ENCODE data around the gene SLC35D3.
"Not testable (repeated sequence)": the region's sequence is repeated elsewhere in the genome, so short reads cannot be mapped to it uniquely, and the experiment has no call there.

Gene SLC35D3

GRCh38 chr6:136921936-136922684 lies at the start of gene SLC35D3:
SLC35D3 (plus strand) TSS chr6:136922301; CDS start chr6:136922429, 128 bp downstream.
- ChIA-PET POLR2A (ENCODE audit: low non-redundant PET) (no interaction called here), CTCF (interaction anchor here (0.6 to 1.2 kb wide), 7 partner anchors 11 to 373 kb away, joined by 3 to 4 read pairs (median 4); no protein-coding TSS in a partner anchor)
- TF ChIP-seq, protein P1, sequence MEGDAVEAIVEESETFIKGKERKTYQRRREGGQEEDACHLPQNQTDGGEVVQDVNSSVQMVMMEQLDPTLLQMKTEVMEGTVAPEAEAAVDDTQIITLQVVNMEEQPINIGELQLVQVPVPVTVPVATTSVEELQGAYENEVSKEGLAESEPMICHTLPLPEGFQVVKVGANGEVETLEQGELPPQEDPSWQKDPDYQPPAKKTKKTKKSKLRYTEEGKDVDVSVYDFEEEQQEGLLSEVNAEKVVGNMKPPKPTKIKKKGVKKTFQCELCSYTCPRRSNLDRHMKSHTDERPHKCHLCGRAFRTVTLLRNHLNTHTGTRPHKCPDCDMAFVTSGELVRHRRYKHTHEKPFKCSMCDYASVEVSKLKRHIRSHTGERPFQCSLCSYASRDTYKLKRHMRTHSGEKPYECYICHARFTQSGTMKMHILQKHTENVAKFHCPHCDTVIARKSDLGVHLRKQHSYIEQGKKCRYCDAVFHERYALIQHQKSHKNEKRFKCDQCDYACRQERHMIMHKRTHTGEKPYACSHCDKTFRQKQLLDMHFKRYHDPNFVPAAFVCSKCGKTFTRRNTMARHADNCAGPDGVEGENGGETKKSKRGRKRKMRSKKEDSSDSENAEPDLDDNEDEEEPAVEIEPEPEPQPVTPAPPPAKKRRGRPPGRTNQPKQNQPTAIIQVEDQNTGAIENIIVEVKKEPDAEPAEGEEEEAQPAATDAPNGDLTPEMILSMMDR (conservative IDR thresholded peaks at IDR 0.05; ENCODE audit: low read depth): no peak
- H3K27ac ChIP-seq: no peak within 1 kb of the TSS
- DNase-seq (ENCODE audit: low spot score): peak; percentile 12

GRCh38 chr6:136873748-136874147 lies 48.4 kb upstream of the SLC35D3 start:
- ChIA-PET POLR2A (ENCODE audit: low non-redundant PET) (no interaction called here), CTCF (interaction anchor here (0.6 kb wide), 1 partner anchor 19 kb away, joined by 3 read pairs; no protein-coding TSS in a partner anchor)
- TF ChIP-seq, protein P1 (conservative IDR thresholded peaks at IDR 0.05; ENCODE audit: low read depth): no peak
- no peak overlapping the region for H3K27ac ChIP-seq
- DNase-seq (ENCODE audit: low spot score): no peak

DNA sequence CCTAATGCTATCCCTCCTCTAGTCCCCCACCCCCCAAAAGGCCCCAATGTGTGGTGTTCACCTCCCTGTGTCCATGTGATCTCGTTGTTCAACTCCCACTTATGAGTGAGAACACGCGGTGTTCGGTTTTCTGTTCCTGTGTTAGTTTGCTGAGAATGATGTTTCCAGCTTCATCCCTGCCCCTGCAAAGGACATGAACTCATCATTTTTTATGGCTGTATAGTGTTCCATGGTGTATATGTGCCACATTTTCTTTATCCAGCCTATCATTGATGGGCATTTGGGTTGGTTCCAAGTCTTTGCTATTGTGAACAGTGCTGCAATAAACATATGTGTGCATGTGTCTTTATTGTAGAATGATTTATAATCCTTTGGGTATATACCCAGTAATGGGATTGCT lies 45.6 kb upstream of the SLC35D3 start:
- CTCF ChIA-PET; H3K27ac ChIP-seq; POLR2A ChIA-PET (ENCODE audit: low non-redundant PET); DNase-seq (ENCODE audit: low spot score): not testable (repeated sequence)

GRCh38 chr6:136880748-136881460 lies 41.2 kb upstream of the SLC35D3 start:
- TF ChIP-seq, protein P1 (conservative IDR thresholded peaks at IDR 0.05; ENCODE audit: low read depth): no peak
- no peak for DNase-seq (ENCODE audit: low spot score)
- CTCF ChIA-PET: interaction anchor here (0.7 kb wide), 1 partner anchor 1388 kb away, joined by 4 read pairs; no protein-coding TSS in a partner anchor
- no peak overlapping the region for H3K27ac ChIP-seq
- POLR2A ChIA-PET (ENCODE audit: low non-redundant PET): interaction anchor here (0.6 kb wide), 1 partner anchor 164 kb away, joined by 9 read pairs; no protein-coding TSS in a partner anchor

DNA sequence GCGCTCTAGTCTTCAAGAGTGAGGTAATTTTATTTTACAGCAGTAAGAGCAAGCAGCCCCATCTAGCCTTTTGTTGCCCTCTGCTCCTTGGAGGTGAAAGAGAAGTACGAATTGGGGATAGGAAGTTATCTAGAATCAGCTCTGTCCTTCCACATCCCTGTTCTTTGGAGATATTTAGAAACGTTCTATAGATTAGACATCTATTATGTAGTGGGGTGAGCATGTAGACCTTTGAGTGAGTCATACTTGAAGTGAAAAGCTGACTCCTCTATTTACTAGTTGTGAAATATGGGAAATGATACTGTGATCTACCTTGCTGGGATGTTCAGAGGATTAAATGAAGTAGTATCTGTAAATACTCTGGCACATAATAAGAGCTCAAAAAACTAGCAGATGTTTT lies 36.0 kb upstream of the SLC35D3 start:
- ChIA-PET POLR2A (ENCODE audit: low non-redundant PET) (no interaction called here), CTCF (interaction anchor here (0.7 kb wide), 1 partner anchor 39 kb away, joined by 3 read pairs; no protein-coding TSS in a partner anchor)
- TF ChIP-seq, protein P1 (conservative IDR thresholded peaks at IDR 0.05; ENCODE audit: low read depth): no peak
- no peak overlapping the region for H3K27ac ChIP-seq
- DNase-seq (ENCODE audit: low spot score): peak; percentile 60

GRCh38 chr6:136887953-136888352 lies 34.1 kb upstream of the SLC35D3 start:
- ChIA-PET CTCF (interaction anchor here (0.6 kb wide), 1 partner anchor 157 kb away, joined by 3 read pairs; the partner anchor contains the start of gene IL20RA), POLR2A (ENCODE audit: low non-redundant PET) (no interaction called here)
- no peak overlapping the region for H3K27ac ChIP-seq
- TF ChIP-seq, protein P1 (conservative IDR thresholded peaks at IDR 0.05; ENCODE audit: low read depth): no peak
- DNase-seq (ENCODE audit: low spot score): no peak
